VCaP (cell line): ENCODE results near the gene CHST15.

ENCODE experiments used
- H3K27ac ChIP-seq: fragments of 450-650 bp; 2 replicates; pipeline ENCODE4 v1.5.1; 2017
- CTCF ChIP-seq: fragments of 450-650 bp; conservative IDR thresholded peaks from 2 replicates; pipeline ENCODE4 v1.5.1; 2017; ENCODE audit warnings: mild to moderate bottlenecking, moderate library complexity

CHST15 gene, protein sequence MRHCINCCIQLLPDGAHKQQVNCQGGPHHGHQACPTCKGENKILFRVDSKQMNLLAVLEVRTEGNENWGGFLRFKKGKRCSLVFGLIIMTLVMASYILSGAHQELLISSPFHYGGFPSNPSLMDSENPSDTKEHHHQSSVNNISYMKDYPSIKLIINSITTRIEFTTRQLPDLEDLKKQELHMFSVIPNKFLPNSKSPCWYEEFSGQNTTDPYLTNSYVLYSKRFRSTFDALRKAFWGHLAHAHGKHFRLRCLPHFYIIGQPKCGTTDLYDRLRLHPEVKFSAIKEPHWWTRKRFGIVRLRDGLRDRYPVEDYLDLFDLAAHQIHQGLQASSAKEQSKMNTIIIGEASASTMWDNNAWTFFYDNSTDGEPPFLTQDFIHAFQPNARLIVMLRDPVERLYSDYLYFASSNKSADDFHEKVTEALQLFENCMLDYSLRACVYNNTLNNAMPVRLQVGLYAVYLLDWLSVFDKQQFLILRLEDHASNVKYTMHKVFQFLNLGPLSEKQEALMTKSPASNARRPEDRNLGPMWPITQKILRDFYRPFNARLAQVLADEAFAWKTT

DNA sequence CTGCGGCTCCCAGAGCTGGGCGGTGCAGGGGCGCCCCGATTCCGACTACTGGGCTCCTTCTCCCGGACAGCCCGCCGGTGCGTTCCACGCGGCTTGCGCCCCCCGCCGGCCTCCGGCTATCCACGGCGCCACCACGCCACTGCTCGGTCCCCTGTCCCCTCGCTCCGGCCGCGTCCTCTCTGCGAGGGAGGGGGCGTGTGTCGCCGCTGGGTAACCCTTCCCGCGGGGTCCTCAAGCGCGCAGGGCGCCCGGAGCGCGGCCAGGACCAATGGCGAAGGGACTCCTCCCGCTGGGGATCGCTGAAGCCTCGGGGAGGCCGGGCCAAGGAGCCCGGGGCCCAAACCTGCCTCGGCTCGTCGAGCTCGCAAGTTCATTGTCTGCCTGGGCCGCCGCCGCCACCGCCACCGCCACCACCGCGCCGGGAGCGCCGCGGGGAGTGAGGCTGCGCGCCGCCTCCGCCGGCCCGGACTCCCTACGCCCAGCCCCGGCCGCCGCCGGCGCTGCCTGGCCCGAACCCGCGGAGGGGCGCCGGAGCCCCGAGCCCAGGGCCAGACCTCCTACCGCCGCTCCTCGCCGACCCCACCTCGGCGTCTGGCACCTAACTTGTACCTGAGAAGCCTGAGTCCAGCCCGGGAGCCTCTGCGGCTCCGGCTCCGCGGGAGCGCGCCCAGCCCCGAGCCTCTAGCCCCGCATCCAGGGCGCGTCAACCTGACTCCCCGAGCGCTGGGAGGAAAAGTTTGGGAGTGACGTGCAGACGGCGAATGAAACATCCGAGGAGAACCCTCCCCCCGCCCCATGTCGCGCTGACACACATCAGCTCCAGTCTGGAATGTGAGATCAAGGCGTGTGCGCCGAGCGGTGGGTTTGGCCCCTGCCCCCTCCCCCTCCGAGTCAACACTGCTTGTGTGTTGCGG, at the start of gene CHST15:
Gene CHST15, minus strand, starts transcription at position 739 of the 914 bp plus-strand sequence. CDS start 47,386 bp downstream, outside the sequence.
- H3K27ac ChIP-seq, result no peak within 1 kb of the TSS; the same call in 1 of the 2 replicates
- 0 out of 2 replicates have a peak, but pooled peaks have one; percentile 6 for TF ChIP-seq CTCF

GRCh38 chr10:124142960-124143359, 49.6 kb upstream of the CHST15 start:
- no peak for TF ChIP-seq CTCF
- no peak overlapping the region for H3K27ac ChIP-seq

DNA sequence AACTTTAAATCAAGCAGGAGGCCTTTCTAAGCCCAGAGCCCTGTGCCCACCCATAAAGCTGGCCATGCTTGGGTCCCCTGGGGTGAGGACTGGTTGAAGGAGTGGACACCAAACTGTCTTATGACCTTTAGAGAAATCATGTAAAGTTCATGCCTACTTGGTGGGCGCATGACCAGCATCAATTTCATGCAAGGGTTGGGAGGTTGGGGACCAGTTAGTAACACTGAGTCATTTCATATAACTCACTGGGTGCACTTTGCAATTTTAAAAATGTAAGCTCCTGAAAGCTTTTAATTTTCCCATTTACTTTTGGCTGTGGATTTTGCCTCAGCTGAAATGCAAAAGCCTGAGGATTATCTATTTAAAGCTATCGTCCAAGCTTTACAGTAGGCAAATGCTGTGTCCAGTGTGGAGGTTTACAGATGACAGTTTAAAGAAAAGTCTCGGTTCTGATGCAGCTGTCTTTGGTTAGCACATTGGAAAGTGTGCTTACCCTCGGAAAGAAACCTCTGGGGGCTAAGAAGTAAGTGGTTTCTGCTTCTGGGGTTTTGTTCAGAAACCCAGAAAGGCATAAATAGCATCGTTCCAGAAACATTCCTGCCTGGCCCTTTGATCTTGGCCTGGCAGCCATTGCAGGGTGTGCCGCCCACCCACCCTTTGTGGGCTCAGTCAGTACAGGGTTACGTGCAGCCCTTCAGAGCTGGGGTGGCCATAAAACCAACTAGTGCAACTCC, 48.8 kb upstream of the CHST15 start:
- H3K27ac ChIP-seq, result no peak overlapping the region
- TF ChIP-seq CTCF, result no peak

- TF ChIP-seq CTCF, result no peak
Measured at GRCh38 chr10:124138883-124139348, 45.5 kb upstream of the CHST15 start.

DNA sequence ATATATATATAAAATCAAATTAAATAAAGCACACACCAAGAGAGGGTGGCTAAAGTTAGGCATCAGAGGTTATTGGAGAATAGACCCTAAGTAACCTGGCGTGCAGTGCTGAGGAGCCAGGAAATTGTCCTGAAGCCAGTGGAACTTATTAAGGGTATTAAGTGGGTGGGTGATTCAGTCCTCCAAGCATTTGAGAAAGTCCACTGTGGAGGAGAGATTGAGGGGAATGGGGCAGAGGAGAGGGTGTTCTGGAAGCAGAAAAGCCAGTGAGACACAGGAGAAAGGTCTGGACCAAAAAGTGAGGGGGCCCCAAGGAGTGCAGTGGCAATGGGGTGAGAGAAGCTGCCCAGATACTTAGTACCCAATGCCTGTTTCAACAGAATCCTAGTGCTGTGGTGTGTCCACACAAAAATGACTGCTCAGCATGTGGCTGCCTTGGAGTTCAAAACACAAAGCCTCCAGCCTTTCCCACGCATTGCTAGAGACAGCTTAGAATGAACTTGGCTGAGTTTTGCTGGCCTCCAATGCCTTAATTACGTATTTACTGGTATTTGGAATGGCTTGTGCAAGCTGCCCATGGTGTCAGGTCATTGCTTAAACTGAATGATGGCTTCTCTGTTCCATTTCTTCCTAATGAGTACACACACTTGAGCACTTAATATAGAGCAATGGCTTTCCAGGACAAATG, 44.9 kb upstream of the CHST15 start:
- H3K27ac ChIP-seq, result no peak overlapping the region
- no peak for TF ChIP-seq CTCF

More at GRCh38 chr10:124138883-124139348, 45.5 kb upstream of the CHST15 start:
- no peak overlapping the region for H3K27ac ChIP-seq

GRCh38 chr10:124134251-124134893, 41.0 kb upstream of the CHST15 start:
- no peak overlapping the region for H3K27ac ChIP-seq
- TF ChIP-seq CTCF, result no peak
